ENCODE results near the gene PTPRD.
A peak's percentile ranks its signal among the peaks of the same experiment; 100 is the strongest.

PTPRD gene

DNA sequence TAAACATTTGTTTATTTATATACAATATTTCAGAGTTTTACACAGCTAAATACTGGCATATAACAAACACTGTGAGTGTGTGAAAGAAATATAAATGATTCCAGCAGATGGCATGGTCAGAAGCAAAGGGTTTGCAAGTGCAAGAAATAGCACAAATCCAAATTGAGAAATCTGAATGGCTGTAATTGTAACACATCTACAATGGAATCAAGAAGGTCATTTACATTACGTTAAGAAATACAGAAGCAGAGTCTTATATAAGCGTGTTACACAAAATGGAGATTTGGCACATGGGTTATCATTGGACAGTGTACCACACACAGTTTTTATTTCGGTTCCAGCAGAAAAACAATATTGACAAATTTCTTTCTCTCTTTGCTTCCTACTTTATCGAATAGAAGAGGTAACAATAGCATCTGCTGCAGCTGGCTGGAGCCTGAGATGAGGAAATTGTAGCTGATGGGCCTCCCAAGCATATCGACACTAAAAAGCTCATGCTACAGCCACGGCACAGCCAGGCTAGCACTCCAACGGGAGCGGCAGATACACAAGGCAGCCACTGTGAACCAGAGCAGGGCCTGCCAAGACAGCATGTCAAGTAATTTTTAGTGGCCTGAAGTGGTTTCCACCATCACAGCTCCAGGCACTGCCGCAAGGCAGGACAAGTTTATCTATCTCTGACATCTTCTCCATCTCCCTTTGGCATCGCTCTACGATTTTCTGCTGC is 2248.6 kb downstream of the PTPRD start:
- DNase-seq = peak in 47 of 56 donors; percentile 2 to 77 (median 36)

DNA sequence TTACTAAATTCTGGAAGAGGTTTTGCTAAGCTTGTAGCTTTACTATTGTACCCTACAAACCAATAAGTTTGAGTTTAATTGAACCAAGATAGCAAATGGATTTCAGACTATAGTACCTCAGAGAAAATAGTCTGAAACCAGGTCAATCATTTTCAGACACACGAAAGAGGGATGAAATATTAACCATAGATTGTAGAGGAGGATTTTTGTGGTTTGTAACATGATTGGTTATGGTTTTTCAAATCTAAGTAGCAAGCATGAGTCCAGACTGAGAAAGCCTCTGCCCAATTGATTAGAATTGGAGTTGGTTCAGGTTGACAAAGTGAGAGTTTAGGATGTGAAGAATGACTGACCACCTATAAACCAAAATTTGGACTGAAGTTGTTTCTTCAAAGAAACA is 2250.6 kb downstream of the PTPRD start:
- no peak for DNase-seq

DNA sequence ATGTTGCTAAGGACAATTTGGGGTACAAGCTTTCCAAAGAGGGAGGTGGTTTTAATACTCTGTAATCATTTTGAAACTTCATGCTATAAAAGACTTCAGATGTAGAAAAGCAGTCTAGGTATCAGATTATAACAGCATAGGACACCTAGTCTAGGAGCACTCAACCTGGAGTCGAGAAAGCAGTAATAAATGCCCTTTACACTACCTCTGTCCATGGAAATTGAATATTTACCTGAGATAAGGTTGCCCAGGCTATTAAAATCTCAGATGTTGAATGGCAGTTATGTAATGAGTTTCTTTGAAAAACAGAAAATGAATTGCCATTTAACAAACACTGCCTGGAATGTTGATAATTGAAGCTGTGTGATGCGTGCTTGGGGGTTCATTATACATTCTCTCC is 2251.4 kb downstream of the PTPRD start:
- no peak for DNase-seq

DNA sequence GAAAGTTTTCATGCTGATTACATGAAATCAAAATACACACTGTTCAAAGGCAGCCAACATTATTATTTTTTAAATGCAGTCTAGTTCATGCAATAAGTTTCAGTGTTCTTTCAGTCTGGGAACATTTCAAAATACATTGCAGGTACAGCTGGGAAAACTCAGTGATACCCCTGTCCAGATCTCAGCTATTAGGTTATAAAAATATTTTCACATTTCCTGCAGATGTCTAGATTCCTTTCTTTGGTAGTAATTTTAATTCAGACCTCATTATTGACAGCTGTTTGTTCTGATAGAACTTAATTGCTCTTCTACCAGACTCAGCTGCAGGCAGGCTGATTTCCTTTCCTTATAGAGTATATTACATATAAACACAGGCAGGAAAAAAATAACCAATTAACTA is 2256.4 kb downstream of the PTPRD start:
- no peak for DNase-seq

DNA sequence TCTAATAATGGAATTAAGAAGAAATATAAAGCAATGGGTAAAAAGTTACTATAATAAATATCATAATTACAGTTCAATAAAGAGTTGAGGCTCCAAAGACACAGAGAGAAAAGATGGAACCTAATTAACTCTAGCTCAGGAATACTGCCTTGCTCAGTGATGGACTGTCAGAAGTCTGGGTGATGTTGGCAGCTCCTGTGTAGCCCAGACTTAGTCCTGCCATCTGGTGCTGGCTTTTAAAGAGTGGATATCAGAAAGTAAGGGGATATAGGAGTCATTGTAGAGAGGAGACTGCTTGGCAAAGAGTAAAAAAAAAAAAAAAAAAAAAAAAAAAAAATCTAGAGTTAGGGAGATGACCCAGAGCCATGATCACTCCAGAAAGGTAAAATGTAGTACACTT is 2261.4 kb downstream of the PTPRD start:
- DNase-seq = no peak

DNA sequence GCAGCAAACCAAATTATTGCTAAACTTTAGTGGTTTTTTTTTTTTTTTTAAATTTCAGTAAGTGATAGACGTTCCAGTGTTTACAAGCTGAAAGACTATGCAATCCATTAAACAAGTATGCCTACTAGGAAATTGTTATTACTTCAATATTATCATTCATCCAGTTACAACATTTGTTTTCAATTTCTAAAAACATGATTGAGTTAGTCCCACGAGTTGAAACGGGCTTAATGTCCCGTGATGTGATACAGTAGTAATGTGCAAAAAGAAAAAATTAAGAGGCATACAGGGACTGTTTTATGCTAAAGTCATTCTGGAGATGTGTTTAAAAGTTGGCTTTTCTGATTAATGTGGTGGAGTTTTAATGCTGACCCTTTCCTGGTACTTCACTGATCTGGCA is 2262.9 kb downstream of the PTPRD start:
- DNase-seq = no peak

DNA sequence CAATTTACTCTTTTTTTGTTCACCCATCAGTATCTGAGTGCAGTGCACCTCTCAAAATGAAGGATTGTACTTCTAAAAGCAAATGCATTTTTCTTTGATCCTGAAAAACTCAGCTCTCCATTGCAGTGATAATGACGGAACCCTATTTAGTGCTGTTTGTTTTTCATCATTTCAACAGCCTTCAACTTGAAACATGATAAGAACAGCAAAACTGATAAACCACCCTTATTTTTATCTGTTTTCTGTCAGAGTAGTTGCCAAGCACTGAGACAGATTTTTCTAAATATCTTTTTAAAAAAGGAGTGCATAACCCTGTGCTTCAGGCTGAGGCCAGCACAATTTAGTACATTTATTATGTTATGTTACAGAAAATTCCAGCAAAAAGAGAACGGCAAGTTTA is 2263.4 kb downstream of the PTPRD start:
- DNase-seq = no peak

DNA sequence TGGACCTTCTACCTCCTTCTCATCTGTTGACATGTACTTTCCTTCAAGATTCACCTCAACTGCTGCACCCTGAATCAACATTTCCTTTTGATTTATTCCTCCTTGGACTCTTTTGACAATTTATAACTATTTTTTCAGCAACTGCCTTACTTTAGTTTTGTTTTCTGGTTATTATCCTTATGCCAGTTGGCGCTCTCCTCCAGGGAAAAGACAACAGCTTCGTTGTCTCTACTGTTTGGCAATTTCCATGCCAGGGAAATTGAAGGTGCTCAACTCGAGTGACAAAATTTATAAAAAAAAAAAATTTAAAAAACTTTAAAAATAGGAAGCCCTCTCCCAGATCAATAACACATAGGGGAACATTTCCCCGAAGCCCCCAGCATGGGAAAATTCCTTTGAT is 2264.0 kb downstream of the PTPRD start:
- no peak for DNase-seq

DNA sequence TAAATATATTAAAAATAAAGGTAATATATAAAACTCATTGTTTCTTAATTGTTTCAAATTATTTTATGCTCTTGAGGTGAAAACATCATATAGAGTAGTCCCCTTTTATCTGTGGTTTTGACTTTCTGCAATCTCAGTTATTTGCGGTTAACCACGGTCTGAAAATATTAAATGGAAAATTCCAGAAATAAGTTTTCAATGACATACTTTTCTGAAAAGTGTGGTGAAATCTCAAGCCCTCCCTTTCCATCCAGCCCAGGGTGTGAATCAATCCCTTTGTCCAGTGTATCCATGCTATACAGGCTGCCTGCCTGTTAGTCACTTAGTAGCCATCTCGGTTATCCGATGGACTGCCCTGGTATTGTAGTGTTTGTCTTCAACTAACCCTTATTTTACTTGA is 2266.5 kb downstream of the PTPRD start:
- no peak for DNase-seq

DNA sequence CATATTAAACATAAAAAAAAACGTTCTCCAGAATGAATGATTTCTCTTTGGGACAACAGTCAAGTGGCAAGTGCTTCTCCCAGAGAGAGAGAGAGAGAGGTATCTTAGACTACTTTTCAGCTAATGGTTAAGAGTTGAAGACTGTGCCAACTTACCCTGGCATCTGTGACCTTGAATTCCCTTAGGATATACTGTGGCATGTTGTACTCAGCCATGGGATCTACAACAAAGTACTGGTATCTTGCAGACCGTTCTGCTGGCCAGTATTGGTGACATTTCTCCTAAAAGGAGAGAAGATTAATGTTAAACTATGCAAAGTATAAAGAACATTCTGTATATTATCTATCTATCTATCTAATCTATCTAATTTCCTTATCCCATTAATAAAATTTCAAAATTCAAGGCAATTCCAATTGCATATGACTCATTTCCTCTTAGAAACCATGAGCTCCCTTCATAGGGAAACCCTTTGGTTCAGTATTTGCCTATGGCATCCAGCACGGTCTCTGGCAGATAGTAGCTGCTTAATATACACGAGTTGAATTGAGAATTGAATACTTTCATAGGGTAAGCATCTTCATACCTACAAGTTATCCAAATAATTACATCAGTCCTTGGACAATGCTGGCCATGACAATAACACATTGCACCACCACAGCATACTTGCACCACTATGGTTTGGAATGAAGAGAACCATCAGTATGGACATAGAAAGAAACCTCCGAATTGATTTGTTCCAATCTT is 2273.9 kb downstream of the PTPRD start:
- no peak for DNase-seq

DNA sequence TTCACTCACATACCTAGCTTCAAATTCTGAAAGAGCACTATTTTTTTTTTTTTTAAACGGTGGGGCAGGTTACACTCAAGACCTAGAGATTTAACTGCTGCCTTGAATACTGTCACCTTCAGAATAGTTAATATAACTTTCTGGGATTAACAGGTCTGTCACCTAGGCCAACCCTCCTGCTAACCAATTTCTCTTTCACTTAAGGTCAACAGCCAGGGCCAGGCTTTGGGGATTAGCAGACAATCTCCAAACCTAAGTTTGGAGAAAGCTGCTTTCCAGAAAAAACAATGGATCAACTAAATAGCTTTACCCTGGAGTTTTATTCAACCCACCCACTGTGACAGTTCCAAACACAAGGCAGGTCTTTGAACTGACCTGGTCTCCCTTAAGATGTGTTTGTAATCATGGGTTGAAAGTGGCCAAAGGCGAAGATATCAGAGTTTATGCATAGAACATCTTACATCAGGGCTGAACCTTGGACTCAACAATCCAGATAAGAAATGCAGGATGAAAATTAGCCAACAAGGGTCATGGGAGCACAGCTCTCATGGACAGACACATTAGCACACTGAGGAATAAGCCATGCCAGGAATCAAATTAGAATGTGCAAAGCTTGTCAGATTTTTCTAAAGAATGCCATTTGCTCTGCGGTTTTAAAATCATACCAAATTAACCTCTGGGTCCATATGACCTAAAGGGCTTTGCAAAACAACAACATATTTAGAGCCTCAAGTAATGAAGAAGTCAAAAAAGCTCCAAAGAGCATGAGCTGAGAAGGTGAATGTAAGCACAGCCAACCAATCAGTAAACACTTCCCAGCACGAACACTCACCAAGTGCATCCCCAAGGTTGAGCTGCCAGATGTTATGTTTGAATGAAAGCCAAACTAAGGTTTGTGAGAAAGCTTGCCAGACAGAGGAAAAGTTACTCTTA is 2274.7 kb downstream of the PTPRD start:
- no peak for DNase-seq

DNA sequence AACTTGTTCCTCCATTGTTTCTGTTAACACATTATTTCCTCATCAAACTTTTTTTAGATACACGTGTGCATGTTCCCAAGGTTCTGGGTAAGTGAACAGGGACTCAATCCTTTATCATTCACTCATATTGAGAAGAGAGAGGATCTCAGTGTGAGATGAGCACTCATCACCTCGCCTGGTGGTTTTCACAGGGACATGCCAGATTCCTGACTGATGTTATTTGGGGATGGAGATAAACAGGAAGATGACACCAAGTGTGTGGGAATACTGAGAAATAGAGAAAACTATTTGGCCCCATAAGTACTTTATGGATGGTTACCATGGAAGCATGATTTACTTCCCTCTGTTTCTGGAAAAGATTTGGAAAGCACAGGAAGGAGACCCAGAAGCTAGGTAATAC is 2279.9 kb downstream of the PTPRD start:
- no peak for DNase-seq

DNA sequence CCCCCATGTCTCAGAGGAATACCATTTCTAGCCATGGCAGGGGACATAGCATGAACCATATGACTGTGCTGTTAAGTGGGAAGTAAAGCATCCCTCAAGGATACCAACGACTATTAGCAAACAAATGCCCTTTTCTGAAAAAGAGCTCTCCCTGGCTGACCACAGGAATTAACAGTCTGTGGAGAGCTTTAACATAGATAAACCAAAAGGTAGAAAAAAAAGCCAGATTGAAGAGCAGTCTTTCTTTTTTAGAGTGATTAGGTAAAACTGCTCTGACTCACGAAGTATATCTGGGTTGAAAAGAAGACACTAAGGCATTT is 2280.5 kb downstream of the PTPRD start:
- DNase-seq = no peak

DNA sequence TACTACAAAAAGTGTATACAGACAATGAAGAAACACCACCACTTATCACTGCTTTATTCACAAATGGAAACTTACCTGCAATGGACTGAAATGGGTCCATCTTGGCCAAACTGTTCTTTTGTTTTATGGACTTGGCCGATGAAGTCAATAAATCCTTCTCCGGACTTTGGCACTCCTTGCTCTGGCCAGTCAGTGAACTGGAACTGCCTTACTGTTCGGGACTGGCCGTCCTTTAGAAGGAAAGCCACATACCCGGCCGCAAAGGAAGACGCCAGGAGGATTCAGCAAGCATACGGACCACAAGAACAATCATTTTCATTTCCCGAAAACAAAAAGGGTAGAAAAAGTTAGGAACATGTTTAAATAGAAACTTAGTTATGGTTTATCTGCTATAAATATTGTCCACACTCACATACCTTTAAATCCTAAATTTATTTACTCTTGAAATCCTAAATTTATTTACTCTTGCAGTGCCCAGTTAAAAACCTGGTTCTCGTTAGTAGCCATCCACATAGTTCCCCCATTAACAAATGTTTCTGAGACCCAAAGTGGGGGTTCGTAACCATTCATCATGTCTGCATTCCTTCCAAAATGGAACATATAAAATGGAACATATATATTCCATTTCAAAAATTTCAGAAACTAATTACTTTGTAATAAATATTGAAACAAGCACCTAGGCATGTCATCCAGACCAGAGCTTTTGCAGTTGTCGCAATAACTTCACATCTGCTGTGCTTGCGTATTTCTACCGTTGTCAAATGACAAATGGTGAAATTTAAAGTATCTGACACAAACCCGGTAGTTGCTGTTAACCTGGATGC is 2281.1 kb downstream of the PTPRD start:
- no peak for DNase-seq

DNA sequence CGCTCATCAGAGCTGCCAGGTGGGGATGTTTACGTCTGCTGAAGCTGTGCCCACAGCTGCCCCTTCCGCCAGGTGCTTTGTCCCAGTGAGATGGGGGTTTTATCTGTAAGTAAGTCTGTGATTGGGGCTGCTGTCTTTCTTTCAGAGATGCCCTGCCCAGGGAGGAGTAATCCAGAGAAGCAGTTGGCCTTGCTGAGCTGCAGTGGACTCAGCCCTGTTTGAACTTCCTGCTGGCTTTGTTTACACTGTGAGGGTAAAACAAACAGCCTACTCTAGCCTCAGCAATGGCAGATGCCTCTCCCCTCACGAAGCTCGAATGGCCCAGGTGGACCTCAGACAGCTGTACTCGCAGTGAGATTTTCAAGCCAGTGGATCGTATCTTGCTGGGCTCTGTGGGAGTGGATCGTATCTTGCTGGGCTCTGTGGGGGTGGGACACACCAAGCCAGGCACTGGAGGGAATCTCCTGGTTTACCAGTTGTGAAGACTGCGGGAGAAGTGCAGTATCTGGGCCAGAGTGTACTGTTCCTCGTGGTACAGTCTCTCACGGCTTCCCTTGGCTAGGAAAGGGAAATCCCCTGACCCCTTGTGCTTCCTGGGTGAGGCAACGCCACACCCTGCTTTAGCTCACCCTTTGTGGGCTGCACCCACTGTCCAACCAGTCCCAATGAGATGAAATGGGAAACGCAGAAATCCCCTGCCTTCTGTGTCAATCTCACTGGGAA is 2283.1 kb downstream of the PTPRD start:
- DNase-seq = no peak

DNA sequence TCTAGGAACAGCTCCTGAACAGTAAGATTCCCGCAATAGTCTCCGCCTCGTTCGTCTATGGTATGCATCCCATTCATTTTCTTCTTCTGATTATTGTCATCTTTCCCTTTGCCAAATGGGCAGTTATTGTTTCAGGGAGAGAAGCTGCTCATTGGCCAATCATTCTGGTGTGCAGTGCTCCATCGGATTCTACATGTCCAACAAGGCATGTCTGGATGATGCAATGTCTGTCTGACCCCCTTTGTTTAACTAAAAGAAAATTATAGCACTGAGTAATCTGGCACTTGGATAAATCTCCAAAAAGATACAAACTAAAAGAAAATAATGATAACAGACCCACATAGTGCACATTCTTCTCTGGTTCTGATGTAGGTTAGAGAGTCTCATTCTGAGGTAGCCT is 2297.6 kb downstream of the PTPRD start:
- no peak for DNase-seq

DNA sequence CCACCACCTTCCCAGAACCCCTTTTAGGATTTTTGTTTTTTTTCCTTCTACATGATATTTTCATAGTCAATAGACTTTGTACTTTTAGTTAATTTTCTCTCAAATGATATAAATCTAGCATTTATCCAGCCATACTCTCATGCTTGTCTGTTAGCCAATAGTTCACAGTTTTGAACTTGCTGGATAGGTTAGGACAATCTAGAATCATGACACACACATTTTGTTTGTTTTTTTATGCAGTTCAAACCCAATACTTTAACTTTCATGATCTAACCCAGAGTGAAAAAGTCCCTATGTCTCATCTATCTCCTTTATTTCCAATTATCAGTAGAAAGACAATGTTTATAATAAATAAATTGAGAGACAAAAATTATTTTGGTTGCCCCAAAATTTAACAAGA is 2303.5 kb downstream of the PTPRD start:
- no peak for DNase-seq

DNA sequence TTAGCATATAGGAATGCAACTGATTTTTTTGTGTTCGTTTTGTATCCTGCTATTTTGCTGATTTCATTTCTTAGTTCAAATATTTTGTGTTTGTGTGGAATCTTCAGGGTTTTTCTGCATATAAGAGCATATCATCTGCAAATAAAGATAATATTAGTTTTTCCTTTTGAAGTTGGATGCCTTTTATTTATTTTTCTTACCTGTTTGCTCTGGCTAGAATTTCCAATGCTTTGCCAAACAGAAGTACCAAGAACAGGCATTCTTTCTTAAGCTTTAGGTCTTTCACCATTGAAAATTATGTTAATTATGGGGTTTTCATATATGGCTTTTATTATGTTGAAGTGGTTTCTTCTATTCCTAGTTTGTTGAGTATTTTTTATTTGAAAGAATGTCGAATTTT is 2308.1 kb downstream of the PTPRD start:
- DNase-seq = no peak

DNA sequence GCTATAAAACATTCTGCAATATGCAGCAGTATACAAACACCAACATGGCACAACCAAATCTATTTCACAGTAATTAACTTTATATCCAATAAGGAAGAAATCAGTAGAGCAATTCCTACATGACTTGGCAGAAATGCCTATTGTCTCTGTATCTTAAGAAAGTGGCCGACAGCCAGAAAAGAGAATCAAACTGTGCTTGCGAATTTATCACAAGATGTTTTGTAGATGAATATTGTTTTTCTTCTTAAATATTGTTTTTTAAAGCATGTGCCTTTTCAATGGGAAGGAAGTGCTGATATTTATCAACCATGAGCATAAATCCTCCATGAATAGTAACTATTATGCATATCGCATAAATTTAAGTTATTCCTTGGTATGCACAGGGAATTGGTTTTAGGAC is 2311.5 kb downstream of the PTPRD start:
- no peak for DNase-seq

DNA sequence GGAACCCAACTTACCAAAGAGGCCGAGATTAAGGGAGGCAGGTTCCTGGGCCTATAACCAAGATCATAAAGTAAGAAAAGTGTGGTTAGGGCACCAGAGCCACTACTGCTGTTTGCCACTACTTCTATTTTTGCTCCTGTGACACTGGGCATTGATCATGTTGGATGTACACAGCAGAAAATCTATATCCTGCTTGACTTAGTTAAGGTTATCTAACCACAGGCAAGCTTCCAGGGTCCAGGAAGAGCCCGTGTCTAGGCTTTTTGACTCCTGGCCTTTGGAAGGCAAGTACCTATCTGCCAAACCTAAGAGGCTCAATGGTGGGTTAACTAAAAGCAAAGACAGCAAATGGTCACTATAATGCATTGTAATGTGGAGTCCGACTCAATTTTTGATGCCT is 2315.8 kb downstream of the PTPRD start:
- DNase-seq = no peak

DNA sequence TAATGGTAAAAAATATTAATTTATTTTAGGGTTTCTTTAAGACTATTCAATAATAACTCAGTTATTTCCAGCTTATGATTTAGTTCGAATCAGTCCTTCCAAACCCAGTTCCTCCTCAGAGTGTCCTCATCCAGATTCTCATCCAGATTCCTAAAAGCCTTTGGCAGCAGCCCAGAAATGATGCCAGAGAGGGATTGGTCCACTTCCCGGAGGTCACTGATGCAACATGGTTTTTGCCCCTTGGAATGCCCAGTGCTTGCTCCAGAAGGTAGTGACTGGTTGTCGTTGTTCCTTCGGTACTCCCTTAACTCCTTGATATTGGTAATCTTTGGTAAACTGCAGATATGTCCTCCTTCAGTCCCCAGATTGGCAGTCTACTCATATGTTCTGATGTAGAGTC is 2320.1 kb downstream of the PTPRD start:
- DNase-seq = no peak

Data from nucleus accumbens (tissue), 56 donors.